NCI-H1417 treated with DMSO at 0.1 percent for 48 hours (cell line): ENCODE measurements around the gene TTL.
"Not testable (repeated sequence)": the region's sequence is repeated elsewhere in the genome, so short reads cannot be mapped to it uniquely, and the experiment has no call there.

Source experiments
- DNase-seq: peaks from one replicate; lab custom pipeline; 2025; lab: John Stamatoyannopoulos, UW

Gene TTL

DNA sequence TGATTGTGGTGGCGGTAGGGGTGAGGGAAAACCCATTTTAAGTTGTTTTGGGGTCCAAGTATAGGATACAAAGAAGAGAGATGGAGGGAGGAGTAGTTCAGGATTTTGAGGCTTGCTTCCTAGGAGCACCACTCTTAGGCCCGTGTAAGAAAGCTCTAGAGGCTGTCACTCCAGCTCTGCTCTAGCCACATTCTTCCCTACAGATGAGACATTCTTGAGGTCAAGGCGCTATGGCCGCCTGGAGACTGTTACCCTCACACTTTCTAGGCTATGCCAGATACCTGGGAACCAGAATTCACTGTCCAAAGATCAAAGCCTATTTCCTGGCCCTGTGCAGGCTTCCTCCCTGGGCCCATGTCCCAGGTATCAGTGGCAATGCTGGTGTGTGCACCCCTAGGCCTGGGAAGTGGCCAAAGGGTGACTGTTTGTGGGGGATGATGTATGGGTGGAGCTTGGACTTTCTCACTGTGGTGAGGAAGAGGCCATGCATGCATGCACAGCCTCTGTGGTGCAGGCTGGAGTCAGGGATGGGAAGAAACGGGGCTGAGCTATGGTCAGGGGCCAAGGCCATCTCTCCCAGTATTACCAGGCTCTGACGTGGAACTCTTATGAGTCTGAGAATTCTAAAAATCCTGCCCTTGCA lies 7.0 kb upstream of the TTL start:
- no peak for DNase-seq

DNA sequence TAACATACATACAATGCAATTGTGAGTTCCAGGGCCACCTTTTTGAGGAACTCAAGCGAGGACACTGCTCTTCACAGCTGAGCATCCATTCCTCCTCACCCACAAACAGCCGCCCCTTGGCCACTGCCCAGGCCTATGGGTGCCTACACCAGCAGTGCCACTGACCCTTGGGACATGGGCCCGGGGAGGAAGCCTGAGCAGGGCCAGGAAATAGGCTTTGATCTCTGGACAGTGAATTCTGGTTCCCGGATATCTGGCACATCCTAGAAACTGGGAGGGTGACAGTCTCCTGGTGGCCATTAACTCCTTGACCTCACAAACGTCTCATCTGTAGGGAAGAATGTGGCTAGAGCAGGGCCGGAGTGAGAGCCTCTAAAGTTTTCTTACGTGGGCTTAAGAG lies 5.5 kb upstream of the TTL start:
- DNase-seq = no peak

DNA sequence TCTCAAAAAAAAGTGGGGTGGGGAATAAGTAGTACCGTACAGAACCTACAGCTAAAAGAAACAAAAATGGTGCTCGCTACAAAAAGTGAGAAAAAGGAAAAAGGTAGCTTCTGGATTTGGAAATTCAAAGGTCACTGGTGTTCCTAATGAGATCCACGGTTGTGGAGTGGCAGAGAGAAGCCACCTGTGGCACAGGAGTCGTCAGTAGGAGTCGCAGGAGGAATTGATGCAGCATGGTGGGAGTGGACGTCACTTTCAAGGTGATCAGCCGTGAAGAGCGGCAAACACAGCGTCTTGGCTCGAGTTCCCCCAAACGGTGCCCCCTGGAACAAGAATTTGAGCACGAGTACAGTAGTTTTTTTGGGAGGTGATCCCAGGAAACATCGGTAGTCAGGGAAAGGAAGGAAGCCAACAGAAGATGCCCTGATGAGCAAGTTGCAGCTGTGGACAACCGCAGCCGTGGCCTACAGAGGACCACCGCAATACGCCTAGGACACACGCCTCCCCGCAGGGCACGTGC lies 1.4 kb upstream of the TTL start:
- no peak for DNase-seq

DNA sequence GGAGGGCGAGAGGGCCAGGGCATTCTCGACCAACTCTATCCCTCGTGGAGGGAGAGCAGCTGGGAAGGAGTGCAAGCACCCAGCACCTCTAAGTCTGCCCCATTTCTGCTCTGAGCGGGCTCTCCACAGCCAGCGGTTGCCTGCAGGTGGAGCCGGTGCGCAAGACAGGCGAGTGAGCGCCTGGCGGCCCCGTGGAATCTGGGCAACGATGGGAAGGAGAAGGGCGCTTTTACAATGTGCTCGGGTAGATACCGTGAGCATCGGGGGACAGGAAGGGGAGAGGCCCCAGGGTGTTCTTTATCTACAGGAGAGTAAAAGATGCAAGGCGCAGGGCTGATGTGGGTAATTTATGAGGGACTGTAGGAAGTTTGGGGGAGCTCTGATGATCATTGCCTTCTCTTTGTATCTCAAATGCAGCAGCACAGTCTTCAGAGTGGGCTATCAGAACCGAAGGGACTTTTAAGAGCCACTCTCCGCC lies 867 bp upstream of the TTL start:
- DNase-seq = no peak

DNA sequence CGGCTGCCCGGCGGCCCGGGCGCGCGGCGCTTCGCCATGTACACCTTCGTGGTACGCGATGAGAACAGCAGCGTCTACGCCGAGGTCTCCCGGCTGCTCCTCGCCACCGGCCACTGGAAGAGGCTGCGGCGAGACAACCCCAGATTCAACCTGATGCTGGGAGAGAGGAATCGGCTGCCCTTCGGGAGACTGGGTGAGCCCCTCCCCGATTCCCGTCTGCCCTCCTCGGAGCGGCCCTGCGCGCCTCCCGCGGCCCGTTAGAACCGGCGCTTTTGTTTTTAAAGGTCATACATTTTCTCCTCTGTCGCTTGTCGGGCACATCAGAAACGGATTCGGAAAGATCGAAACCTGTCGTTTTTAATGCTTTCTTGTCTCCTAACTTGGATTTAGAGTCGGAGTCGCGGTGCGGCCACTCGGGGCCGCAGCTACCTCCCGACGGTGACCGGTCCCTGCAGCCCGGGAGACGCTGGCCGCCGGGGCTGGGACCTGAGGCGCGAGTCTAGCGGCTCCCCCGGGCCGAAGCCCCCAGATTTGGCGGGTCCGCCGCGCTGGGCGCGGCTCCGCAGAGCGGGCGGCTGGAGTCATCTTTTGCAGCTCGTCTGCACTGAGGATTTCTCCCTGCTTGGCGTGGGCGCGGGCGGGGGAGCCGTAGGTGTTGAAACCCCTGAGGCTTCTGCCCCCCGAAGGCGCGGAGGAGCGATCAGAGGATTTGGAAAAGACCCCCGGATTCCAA lies 519 bp downstream of the TTL start:
- DNase-seq = peak; percentile 11

- DNase-seq = no peak
These were observed 1.1 kb downstream of the TTL start for GRCh38 chr2:112483042-112483473.

DNA sequence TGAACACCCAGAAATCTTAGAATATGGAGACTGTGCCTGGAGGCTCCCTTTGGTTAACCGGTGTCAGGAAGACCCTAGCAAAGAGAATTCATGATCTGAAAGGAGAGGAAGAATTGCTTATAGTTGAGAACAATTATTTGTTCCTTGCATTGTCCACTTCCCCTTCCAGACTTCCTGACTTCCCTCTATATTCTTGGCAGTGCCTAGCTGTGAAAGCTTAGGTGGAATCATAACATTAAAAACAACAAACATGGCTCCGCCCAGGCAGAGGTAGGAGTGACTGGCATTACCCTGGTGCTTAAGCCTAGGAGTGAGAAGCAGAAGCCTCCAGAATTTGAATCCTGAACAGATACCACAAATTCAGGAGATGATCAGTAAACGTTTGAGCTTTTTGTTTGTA lies 1.9 kb downstream of the TTL start:
- DNase-seq = no peak

DNA sequence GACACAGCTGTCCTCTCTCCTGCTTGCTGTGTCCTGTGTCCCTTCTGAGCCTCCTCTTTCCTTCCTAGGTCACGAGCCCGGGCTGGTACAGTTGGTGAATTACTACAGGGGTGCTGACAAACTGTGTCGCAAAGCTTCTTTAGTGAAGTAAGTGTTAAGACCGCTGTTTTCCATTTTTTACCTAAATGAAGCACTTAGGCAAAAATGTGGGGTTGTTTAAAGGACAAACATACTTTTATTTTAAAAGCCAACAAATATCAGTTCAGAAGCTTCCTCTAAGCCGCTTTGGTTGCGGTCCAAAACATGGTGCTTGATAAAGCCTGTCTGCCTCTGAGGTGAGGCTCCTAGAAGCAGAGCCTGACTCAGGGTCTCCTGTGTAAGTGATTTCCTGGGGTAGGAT lies 3.9 kb downstream of the TTL start:
- no peak for DNase-seq

GRCh38 chr2:112486895-112487294 lies 4.9 kb downstream of the TTL start:
- DNase-seq = no peak

- no peak for DNase-seq
These were observed 5.5 kb downstream of the TTL start for GRCh38 chr2:112487444-112487961.

DNA sequence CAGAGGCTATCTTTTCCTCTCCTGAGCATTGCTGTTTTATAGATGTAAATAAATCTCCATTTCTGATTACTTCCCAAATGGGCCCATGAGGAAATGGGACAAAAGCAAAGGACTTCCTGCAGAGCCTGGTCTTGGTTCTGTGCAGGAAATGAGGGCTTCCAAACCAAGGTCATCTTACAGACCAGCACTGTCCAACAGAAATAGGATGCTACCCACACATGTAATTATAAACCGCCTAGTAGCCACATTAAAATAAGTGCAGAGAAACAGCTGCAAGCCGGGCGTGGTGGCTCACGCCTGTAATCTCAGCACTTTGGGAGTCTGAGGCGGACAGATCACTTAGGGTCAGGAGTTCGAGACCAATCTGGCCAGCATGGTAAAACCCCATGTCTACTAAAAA lies 6.2 kb downstream of the TTL start:
- DNase-seq = no peak

GRCh38 chr2:112491946-112492345 lies 10.0 kb downstream of the TTL start:
- DNase-seq = no peak

DNA sequence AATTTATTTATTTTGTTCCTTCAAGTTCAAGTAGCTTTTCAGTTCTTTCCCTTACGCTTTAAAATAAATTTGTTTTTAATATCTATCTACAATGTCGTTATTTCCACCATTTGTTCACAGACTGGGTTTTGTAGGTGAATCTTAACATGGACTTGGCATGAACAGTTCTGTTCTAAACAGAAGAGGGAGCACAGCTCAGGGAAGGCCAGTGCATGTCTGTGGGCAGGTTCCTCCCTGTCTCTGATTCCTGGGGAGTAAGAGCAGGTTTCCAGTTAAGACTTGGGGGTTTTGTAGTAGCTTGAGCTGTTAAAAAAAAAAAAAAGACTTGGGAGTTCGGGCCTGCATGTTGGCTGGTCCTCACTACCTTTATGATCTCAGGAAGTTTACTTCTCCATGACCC lies 11.1 kb downstream of the TTL start:
- no peak for DNase-seq

DNA sequence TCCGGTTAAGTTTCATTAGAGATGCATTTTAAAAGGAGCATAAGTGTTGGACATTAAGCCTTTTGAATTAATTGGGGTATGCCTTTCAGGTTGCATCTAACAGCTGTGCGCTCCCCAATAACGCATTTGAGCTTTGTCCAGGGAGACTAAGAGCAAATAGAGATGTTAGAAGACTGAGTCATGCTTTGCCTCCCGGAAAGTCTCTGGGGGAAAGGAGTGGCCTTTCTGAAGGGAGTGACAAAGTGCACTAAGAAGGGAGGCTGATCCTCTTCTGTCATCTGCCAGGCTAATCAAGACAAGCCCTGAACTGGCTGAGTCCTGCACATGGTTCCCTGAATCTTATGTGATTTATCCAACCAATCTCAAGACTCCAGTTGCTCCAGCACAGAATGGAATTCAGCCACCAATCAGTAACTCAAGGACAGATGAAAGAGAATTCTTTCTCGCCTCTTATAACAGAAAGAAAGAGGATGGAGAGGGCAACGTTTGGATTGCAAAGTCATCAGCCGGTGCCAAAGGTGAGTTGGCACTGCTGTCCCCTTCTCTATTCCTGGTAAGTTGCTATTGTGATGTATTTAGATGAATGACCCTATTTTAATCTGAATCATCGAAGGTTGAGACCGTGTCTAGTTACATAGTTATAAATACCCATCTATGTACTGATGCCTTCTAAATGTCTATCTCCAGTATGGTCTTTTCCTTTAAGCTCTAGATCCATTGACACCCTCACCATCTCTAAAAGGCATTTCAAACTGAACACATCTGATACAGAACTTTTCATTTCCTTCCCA lies 12.1 kb downstream of the TTL start:
- no peak for DNase-seq

GRCh38 chr2:112494828-112495227 lies 12.9 kb downstream of the TTL start:
- DNase-seq = no peak

DNA sequence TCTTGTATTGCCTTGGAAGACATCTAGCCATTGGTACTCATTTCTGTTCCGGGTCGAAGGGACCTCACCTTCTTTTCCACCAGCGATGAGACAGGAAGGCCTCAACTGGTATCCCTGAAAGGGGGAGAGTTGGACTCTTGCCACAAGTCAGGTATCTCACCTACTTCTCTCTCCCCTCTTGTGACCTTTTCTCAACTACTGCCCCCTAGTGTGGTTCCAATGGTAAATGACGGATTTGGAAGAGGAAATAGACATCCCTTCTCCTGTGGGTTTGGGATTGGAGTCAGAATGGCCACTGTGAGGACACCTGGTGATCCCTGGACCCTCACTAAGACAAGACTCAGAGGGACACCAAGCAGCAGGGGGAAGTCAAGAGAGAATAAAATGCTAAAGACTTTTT lies 13.9 kb downstream of the TTL start:
- DNase-seq = not testable (repeated sequence)

GRCh38 chr2:112500850-112501484 lies 19.0 kb downstream of the TTL start:
- not testable (repeated sequence) for DNase-seq

DNA sequence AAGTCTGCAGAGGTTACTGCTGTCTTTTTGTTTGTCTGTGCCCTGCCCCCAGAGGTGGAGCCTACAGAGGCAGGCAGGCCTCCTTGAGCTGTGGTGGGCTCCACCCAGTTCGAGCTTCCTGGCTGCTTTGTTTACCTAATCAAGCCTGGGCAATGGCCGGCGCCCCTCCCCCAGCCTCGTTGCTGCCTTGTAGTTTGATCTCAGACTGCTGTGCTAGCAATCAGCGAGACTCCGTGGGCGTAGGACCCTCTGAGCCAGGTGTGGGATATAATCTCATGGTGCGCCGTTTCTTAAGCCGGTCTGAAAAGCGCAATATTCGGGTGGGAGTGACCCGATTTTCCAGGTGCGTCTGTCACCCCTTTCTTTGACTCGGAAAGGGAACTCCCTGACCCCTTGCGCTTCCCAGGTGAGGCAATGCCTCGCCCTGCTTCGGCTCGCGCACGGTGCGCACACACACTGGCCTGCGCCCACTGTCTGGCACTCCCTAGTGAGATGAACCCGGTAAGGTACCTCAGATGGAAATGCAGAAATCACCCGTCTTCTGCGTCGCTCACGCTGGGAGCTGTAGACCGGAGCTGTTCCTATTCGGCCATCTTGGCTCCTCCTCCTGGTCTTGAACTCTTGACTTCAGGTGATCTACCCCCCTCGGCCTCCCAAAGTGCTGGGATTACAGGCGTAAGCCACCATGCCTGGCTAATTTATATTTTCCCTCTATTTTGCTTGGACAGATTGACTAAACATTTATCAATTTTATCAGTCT lies 27.5 kb downstream of the TTL start:
- DNase-seq = not testable (repeated sequence)

DNA sequence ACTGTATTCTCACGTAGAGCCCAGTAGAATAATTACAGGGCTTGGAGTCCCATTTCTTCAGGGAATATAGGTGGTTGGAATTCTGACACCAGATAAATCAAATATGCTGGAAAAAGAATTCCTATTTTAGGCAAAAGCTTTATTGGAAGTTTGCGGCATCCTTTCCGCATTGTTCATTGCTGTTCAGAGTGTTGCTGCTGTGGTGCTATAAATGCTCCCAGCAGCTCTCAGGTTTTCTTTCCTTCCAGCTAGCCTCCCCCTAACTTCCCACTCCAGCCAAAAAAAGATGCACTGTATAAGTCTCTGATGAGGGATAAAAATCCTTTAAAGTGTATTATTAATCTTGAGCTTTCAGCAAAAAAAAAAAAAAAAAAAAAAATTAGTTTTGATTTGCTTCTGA lies 34.8 kb downstream of the TTL start:
- DNase-seq = no peak

- no peak for DNase-seq
These were observed 36.9 kb downstream of the TTL start for GRCh38 chr2:112518807-112519206.

DNA sequence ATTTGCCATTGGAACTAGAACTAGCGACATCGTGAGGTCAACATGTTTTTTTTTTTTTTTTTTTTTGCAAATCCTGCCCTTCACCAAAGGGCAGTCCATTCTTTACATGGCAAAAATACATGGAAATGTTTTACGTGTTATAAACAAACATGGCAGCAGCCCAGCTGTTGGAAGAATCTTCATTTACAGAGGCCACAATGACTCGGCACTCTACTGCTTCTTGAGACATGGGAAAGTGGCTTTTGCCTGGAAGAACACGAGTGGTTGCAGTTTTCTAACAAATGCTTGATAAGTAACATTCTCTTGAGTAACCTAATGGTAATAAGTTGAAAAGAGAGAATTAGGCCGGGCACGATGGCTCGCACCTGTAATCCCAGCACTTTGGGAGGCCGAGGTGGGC lies 37.5 kb downstream of the TTL start:
- DNase-seq = no peak
